ENCODE measurements around the gene NSUN6.

DNA sequence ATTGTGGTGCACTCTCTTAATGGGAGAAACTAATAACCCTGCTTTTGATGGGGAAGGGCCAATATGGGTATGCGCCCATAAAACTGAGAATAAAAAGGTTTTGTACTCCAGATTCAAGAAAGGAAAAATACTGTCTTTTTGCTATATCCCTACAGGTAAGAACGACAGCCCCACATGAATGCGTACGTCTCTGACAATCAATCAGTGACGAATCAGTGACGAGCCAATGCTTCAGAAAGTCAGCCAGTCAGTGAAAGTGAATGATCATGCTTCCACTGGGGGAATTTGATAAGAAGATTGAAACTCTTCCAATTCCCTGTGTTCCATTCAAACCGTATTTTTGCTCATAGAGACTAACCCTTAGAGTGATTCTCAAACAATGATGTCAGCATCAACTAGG is 34.2 kb upstream of the NSUN6 start:
- TF ChIP-seq, protein P1, sequence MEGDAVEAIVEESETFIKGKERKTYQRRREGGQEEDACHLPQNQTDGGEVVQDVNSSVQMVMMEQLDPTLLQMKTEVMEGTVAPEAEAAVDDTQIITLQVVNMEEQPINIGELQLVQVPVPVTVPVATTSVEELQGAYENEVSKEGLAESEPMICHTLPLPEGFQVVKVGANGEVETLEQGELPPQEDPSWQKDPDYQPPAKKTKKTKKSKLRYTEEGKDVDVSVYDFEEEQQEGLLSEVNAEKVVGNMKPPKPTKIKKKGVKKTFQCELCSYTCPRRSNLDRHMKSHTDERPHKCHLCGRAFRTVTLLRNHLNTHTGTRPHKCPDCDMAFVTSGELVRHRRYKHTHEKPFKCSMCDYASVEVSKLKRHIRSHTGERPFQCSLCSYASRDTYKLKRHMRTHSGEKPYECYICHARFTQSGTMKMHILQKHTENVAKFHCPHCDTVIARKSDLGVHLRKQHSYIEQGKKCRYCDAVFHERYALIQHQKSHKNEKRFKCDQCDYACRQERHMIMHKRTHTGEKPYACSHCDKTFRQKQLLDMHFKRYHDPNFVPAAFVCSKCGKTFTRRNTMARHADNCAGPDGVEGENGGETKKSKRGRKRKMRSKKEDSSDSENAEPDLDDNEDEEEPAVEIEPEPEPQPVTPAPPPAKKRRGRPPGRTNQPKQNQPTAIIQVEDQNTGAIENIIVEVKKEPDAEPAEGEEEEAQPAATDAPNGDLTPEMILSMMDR (IDR thresholded peaks at IDR 0.05) = no peak
- no peak for TF ChIP-seq ZFX (IDR thresholded peaks at IDR 0.05; ENCODE audit: borderline replicate concordance)

All from 22Rv1 (cell line).